HG03280 (cell line): ENCODE data around the gene SNAP25.

Experiments used
- ATAC-seq: cut with Tn5 transposase; IDR thresholded peaks from one replicate; pipeline ENCODE4 v1.9.1; 2021; ENCODE audit warnings: mild to moderate bottlenecking, moderate library complexity; ENCODE audit not compliant: unreplicated experiment

The SNAP25 gene

GRCh38 chr20:10261702-10262101 lies 43.1 kb downstream of the SNAP25 start:
- no peak for ATAC-seq

- no peak for ATAC-seq
These were observed 44.9 kb downstream of the SNAP25 start for GRCh38 chr20:10263385-10264165.

- ATAC-seq, result no peak
These were observed 45.5 kb downstream of the SNAP25 start for GRCh38 chr20:10264166-10264558.

DNA sequence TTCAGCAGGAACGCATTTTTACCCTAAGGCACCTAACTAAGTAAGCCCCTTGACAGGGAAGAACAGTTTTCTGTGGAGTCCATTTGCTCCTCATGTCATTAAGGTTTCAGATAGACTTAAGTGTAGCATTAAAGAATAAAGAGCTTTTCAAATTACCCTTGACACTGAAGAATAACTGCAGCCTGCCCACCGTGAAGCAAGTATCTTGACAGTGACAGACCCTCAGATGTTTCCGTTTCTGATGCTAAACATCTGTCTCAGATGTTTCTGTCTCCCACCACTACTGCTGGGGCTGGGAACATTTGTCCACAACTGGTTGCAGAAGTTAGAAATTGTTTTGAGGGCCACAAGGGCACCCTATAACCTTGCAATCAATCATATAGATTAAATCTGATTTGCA lies 50.0 kb downstream of the SNAP25 start:
- no peak for ATAC-seq

GRCh38 chr20:10270630-10271029 lies 52.0 kb downstream of the SNAP25 start:
- no peak for ATAC-seq

DNA sequence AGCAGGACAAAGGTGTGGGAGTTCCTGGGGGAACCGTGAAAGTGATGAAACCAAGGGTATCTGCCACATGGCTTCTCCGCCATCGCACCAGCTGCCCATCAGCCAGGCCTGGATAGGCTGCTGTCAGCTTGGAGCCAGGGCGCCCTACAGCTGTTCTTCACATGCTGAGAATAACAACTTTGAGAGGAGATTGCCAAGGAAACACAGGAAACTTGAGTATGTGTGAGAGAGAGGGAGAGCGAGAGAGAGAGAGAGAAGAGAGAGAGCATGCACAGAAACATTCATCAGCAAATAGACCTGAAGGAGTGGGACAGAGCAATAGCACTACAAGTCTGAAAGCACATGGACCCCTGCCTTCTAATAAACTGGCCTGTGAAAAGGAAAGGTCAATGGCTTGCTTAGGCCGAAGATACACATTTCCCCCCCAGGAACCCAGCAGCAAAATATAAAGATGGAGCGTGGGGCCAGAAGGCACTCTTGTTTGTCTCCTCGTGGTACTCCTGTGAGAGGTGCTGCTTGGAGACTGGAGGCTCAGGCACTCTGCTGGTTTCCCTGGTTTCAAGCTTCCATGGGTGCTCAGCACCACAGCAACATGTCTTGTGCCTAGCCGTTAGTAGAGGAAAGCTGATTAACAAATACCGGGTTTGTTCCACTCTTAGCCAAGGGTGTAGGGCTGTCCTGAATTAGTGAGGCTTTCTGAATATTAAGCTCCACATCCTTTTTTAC lies 53.0 kb downstream of the SNAP25 start:
- ATAC-seq, result no peak

- no peak for ATAC-seq
These were observed 58.4 kb downstream of the SNAP25 start for GRCh38 chr20:10276878-10277580.

DNA sequence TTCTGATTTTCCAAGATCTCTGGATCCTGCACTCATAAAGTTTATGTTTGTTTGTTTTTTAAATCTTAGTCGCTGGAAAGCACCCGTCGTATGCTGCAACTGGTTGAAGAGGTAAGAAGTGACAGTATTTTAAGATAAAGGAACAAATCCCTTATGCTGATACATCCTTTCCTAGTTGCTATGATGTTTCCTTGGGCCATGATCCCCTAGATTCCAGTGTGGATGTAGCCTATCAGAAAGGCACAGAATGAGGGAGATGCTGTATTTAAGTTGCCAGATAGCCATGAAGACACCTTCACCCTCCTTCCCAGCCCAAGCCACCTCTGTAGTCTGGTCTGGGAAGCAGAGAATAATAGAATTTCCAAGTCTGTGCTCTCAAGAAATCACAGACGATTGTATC lies 59.0 kb downstream of the SNAP25 start:
- ATAC-seq, result no peak

DNA sequence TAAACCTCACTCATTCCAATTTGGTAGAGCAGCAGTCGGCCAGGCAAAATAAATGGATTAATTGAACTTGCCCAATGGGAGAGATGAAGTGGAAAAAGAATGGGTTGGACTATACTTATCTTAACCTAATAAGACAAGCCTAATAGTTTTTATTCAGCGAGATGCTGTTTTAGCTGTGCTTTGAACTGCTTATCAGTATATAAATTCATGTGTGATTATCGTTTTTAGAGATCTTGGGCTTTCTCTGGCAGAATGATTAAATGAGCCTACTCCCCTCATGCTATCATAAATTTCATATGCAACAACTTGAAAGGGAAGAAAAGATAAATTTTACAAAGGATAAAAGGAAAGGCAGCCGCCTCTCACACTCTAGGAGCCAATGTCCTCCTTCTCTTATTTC lies 59.8 kb downstream of the SNAP25 start:
- no peak for ATAC-seq

DNA sequence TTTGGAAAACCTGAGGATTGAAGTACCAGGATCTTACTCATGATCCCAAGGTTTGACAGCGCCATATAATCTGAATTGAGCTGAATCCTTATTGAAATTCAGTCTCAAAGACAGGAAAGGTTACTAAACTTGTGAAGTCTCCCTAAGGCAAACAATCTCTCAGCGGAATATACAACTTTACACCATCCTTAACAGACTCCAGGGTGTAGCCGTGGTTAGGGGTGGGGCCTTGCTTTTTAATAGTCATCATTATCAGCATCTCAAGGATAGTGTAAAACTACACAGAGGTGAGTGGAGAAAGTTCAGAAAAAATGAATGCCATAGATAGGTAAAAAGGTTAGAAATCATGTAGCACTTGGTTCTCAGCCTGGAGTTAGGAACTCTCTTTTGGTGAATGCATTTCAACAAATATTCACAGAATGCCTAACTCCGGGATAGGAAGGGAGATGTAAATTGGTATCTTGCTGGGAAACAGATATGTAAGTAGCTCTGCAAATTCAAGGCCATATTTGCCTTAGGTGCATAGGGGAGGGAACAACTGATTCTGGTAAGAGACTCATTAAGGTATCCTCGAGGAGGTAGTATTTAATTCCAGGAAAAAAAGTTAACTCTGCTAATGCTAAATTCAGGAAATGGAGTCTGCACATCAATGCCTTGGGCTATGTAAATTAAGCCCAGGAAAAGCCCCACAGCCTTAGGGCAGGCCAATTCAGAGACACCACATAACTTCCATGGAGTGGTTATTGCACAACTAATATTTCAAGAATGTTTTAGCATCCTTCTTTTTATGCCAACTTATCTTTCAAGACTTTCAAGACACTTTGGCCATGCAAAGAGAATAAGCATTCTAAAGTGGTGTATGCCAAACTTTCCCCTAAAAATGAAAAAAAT lies 61.6 kb downstream of the SNAP25 start:
- no peak for ATAC-seq

- ATAC-seq, result no peak
These were observed 63.3 kb downstream of the SNAP25 start for GRCh38 chr20:10281911-10282310.

GRCh38 chr20:10282979-10283456 lies 64.4 kb downstream of the SNAP25 start:
- no peak for ATAC-seq

GRCh38 chr20:10286356-10286755 lies 67.7 kb downstream of the SNAP25 start:
- no peak for ATAC-seq

- ATAC-seq, result no peak
These were observed 69.8 kb downstream of the SNAP25 start for GRCh38 chr20:10288421-10288820.

DNA sequence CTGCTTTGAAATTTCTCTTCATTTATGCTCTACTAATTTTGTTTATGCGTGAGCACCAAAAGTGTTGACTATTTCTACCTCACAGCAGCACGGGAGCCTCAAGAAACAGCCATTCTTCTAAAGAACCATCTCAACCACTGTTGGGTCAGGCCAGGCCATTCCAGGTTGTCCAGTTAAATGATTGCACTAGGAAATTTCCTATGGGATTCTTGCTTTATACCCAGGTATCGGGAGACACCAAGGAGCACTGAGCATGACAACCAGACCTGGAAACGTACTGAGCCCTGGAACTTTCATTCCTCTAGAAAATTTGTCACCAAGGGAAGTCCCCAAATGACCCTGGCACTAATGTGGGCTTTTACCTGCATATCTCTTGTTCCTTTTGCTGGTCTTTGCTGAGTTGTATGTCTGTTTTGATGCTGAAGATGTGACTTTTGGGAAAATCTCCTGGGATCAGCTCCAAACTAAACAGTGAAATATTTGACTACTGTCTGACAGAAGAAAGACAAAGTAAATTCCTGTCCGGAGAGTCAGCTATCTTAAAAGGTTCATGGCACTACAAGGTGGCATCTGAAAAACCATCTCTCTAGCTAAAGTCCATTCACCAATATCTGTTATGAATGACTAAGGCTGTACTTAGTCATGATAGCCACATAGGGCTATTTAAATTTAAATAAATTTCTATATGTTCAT lies 70.5 kb downstream of the SNAP25 start:
- ATAC-seq, result no peak

GRCh38 chr20:10291568-10292248 lies 73.1 kb downstream of the SNAP25 start:
- no peak for ATAC-seq

DNA sequence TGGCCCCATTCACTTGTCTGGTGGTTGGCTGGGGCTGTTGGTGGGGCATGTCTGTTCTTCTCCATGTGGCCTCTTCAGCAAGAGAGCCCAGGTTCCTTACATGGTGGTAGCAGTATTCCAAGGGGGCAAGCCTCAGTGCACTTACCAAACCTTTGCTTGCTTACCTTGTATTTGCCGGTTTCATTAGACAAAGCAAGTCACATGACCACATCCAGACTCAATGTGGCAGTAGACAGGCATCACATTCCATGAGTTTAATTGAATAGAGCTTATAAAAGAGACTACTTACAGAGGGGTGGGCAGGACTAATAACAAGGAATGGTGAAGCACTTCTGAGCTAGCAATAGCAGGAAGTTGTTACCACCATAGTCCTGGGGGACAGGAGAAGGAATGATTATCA lies 78.6 kb downstream of the SNAP25 start:
- no peak for ATAC-seq

- ATAC-seq, result no peak
These were observed 79.1 kb downstream of the SNAP25 start for GRCh38 chr20:10297684-10298240.
